ENCODE measurements around the gene SH2D4B. TPM values are rescaled to one million over a fixed set of nuclear protein-coding genes. Genes with fewer than 3 reads are reported as not detected.

SH2D4B gene
- total and polyA plus RNA-seq, 2 donors (not counting 3 experiments of a cell fraction or from before 2014, with no cell fraction given), result not detected

GRCh38 chr10:80506189-80506575 is 31.5 kb upstream of the SH2D4B start:
- DNase-seq (ENCODE audit: low read depth, low spot score), result peak; percentile 86
- intact Hi-C loops (cut with micrococcal nuclease) (no loop called here), dilution Hi-C loops (cut with MboI; ENCODE audit: extremely low pct_ligation_motif_present, low sequenced_read_pairs) (no loop called here)
- Histone ChIP-seq H3K9me1 (replicated peaks; ENCODE audit: control insufficient read depth, extremely low read depth, insufficient read depth, low read length) (no peaks in the 10 kb centered on the region), H3K4me2 (ENCODE audit: insufficient read depth, low read length) (no peak overlapping the region), H3K9ac (replicated peaks; ENCODE audit: extremely low read depth, insufficient read depth, low read length) (peak overlapping the region; percentile 82), H4K20me1 (replicated peaks; ENCODE audit: control insufficient read depth, extremely low read depth, insufficient read depth, low read length) (no peaks in the 10 kb centered on the region), H3K79me2 (ENCODE audit: control insufficient read depth, insufficient read depth, low read length) (peaks cover 65% of the 10 kb centered on the region), H3K27me3 (ENCODE audit: control insufficient read depth in 2 of 2, insufficient read depth in 2 of 2, low read length in 2 of 2) (no peaks in the 10 kb centered on the region), H3K9me3 (replicated peaks; ENCODE audit: control insufficient read depth, insufficient read depth, low read length) (no peaks in the 10 kb centered on the region), H2AFZ (ENCODE audit: low read depth, low read length) (no peak overlapping the region), H3K4me3 (replicated peaks in 1 of 3; ENCODE audit: insufficient read depth in 1 of 3, low read depth in 1 of 3, low read length in 3 of 3) (no peak overlapping the region), H3K27ac (ENCODE audit: insufficient read depth, low read depth, low read length) (peak overlapping the region; percentile 96), H3K4me1 (ENCODE audit: control insufficient read depth, extremely low read depth, insufficient read depth, low read length) (peaks cover 94% of the 10 kb centered on the region), H3K36me3 (ENCODE audit: control insufficient read depth in 2 of 2, extremely low read depth in 1 of 2, insufficient read depth in 2 of 2, low read length in 2 of 2) (peaks cover 5 to 12% of the 10 kb centered on the region in 2 experiments)
- ChIA-PET POLR2A (interaction anchor here (0.6 to 1.5 kb wide), 6 partner anchors 22 to 98 kb away, joined by 3 to 6 read pairs (median 4); no protein-coding TSS in a partner anchor), CTCF (interaction anchor here (0.6 to 21.9 kb wide), 28 partner anchors 9 to 128 kb away, joined by 3 to 1118 read pairs (median 5); partner anchors contain the start of gene TSPAN14)
- BruUV-seq (replicated peaks), result no TSS peak
- no peak for FAIRE-seq
- TF ChIP-seq, protein P1, sequence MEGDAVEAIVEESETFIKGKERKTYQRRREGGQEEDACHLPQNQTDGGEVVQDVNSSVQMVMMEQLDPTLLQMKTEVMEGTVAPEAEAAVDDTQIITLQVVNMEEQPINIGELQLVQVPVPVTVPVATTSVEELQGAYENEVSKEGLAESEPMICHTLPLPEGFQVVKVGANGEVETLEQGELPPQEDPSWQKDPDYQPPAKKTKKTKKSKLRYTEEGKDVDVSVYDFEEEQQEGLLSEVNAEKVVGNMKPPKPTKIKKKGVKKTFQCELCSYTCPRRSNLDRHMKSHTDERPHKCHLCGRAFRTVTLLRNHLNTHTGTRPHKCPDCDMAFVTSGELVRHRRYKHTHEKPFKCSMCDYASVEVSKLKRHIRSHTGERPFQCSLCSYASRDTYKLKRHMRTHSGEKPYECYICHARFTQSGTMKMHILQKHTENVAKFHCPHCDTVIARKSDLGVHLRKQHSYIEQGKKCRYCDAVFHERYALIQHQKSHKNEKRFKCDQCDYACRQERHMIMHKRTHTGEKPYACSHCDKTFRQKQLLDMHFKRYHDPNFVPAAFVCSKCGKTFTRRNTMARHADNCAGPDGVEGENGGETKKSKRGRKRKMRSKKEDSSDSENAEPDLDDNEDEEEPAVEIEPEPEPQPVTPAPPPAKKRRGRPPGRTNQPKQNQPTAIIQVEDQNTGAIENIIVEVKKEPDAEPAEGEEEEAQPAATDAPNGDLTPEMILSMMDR (IDR thresholded peaks at IDR 0.05; ENCODE audit: extremely low read depth in 1 of 2, insufficient read depth in 1 of 2, low read depth in 1 of 2, low read length in 2 of 2), result no peak
- TF ChIP-seq POLR2A (IDR thresholded peaks at IDR 0.05; ENCODE audit: low read depth, low read length) (peak; percentile 45), FOS (IDR thresholded peaks at IDR 0.05; ENCODE audit: borderline replicate concordance, insufficient read depth, low read length) (peak; percentile 78), POLR2AphosphoS5 (IDR thresholded peaks at IDR 0.05; ENCODE audit: insufficient read depth, low read depth, low read length) (peak; percentile 66), MYC (IDR thresholded peaks at IDR 0.05; ENCODE audit: low read depth, low read length) (no peak), JUN (IDR thresholded peaks at IDR 0.05; ENCODE audit: borderline replicate concordance, insufficient read depth, insufficient read length, low read depth) (peak; percentile 76), GATA2 (IDR thresholded peaks at IDR 0.05; ENCODE audit: insufficient read depth, insufficient read length, low read depth, low read length) (peak; percentile 96)

Data from endothelial cell of umbilical vein (primary cell).